Astrocyte of the spinal cord (primary cell): ENCODE data around the gene ART1.

Experiments
- DNase-seq: peaks from one replicate; pipeline ENCODE4 v3.0.0; 2011; ENCODE audit warnings: low read depth, low spot score
- H3K4me3 ChIP-seq: 2 replicates; pipeline ENCODE4 v1.5.1; 2011; ENCODE audit warnings: low read depth, mild to moderate bottlenecking, low read length, moderate library complexity
- in situ Hi-C: cut with HindIII; loops from 2 replicates; pipeline ENCODE4 v1.10.0; 2017; ENCODE audit warnings: low sequenced_read_pairs
- TF ChIP-seq, protein P1 (sequence below): IDR thresholded peaks from 2 replicates; pipeline ENCODE4 v1.5.1; 2012; ENCODE audit warnings: low read depth, mild to moderate bottlenecking, low read length, inconsistent platforms

The ART1 gene

DNA sequence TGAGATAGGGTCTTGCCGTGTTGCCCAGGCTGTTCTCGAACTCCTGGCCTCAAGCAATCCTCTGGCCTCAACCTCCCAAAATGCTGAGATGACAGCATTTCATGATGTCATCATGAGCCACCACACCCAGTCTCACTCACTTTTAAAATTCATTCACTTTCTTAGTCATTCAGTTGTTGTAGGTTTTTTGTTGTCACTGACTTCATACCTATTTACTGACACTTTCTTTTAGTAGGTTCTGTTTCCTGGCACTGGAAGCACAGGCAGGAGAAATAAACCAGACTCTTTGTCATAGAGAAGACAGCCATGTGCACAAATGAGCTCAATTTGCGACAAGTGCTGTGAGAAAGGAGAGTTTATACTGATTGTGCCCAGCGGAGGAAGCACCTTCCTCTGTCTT lies 13.6 kb upstream of the ART1 start:
- in situ Hi-C loops, result no loop called here
- no peak for DNase-seq
- no peak overlapping the region for H3K4me3 ChIP-seq
- TF ChIP-seq, protein P1, sequence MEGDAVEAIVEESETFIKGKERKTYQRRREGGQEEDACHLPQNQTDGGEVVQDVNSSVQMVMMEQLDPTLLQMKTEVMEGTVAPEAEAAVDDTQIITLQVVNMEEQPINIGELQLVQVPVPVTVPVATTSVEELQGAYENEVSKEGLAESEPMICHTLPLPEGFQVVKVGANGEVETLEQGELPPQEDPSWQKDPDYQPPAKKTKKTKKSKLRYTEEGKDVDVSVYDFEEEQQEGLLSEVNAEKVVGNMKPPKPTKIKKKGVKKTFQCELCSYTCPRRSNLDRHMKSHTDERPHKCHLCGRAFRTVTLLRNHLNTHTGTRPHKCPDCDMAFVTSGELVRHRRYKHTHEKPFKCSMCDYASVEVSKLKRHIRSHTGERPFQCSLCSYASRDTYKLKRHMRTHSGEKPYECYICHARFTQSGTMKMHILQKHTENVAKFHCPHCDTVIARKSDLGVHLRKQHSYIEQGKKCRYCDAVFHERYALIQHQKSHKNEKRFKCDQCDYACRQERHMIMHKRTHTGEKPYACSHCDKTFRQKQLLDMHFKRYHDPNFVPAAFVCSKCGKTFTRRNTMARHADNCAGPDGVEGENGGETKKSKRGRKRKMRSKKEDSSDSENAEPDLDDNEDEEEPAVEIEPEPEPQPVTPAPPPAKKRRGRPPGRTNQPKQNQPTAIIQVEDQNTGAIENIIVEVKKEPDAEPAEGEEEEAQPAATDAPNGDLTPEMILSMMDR, result no peak

DNA sequence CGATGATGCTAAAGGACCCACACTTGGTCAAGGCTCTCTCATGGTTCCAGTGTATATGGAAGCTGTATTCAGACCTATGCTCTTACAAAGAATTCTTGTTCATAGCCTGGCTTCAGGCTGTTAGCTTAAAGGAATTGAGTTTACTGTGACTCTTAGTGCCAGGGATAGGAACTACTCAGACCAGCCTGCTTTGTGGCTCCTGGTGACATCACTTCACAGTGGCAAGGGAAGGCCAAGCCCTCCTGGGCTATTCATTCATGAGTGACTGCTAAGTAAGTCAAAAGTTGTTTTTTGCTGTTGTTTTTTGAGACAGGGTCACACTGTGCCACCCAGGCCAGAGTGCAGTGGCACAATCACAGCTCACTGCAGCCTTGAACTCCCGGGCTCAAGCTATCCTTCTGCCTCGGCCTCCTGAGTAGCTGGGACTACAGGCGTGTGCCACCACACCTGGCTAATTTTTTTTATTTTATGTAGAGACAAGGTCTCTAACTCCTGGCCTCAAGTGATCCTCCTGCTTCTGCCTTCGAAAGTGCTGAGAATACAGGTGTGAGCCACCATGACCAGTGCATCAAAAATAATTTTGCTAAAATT lies 12.8 kb upstream of the ART1 start:
- TF ChIP-seq, protein P1, result no peak
- H3K4me3 ChIP-seq, result no peak overlapping the region
- in situ Hi-C loops, result no loop called here
- DNase-seq, result no peak

DNA sequence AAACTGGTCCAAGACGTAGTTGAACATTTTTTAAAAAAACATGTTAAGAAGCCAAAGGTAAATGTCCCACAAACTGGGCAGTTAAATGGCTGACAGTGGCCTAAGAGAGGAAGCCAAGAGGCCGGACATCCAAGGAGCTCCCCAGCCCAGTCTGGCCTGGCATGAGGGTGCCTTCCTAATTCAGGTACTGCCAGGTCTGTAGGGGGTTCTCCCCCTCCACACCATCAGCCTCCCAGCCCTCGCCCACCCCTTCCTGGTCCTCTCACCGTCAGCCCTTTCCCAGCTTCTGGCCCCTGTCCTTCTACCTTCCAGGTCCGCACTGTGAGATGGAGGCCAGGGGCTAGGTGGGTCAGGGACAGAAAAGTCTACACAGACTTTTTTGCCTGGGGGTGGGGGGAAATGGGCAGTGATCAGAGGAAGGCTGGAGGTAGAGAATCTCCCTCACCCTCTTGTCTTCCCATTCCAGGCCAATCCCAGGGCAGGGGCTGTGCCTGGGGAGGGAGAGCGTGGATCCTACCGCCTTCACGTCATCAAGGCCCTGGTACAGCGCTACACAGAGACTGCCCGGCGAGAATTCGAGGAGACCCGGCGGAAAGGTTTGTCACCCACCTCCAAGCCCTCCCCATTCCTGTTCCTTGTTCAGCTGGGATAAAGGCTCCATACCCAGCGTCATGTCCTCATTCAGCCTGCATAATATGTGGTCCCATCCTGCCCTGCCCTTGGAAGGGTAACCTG lies 9.1 kb upstream of the ART1 start:
- H3K4me3 ChIP-seq, result no peak overlapping the region
- no peak for DNase-seq
- TF ChIP-seq, protein P1, result no peak
- in situ Hi-C loops, result no loop called here

DNA sequence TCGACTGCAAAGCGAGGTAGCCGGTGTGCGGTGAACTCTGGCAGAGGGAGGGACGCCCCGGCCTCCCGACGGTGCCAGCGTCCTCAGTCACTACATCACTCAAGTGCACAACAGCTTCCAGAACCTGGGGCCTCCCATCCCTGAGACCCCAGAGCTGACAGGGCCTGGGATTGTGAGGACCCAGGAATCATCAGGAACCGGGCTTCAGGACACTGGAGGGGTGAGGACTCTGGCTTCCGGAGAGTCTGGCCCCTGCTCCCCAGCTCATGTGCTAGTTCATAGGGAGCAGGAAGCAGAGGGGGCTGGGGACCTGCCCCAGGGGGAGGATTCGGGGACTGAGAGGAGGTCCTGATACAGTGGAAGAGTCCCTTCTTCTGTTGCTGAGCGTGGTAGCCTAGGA lies 7.7 kb upstream of the ART1 start:
- DNase-seq, result no peak
- in situ Hi-C loops, result no loop called here
- no peak overlapping the region for H3K4me3 ChIP-seq
- TF ChIP-seq, protein P1, result no peak

DNA sequence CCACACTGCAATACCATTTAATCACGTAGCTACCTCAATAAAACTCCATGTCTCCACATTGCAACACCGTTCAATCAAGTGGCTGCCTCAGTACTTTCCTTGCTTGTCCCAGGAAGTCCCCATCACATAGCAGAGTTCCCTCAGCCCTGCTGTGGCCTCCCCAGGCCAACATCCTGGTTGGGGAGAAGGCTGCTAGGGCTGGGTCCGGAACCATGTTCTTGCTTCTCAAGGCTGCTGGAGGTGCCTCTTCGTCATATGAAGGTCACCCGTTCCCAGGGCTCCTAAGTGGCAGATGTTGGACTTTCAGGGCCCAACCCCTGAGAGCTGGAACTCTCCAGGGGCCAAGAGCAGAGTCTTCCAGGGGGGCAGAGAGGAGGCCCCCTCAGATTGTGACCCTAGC lies 6.4 kb upstream of the ART1 start:
- H3K4me3 ChIP-seq, result no peak overlapping the region
- TF ChIP-seq, protein P1, result no peak
- DNase-seq, result no peak
- in situ Hi-C loops, result no loop called here

DNA sequence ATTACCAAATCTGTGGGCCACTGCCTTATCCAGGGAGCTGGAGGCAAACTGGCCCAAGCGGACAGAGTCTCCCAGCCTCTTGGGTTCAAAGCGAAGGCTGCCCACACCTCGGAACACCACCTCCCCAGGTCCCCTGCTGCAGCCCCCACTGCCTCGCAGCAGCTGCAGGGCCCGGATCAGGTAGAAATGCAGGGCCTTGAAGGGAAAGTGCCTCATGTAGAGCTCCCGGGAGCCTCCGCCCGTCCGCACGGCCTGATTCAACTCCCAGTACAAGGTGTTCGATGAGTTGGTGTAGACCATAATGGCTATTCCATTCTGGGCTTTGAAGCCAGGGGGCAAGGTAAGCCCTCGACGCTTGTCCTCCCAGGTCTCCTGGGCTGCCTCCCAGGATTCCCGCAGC lies 5.1 kb upstream of the ART1 start:
- no peak for DNase-seq
- H3K4me3 ChIP-seq, result no peak overlapping the region
- in situ Hi-C loops, result no loop called here
- TF ChIP-seq, protein P1, result no peak
